HG02943 (cell line): Measurements from ENCODE around the gene RTTN.
A peak's percentile ranks its signal among the peaks of the same experiment; 100 is the strongest.
"Not testable (repeated sequence)": the region's sequence is repeated elsewhere in the genome, so short reads cannot be mapped to it uniquely, and the experiment has no call there.

Experiments used
- ATAC-seq: cut with Tn5 transposase; IDR thresholded peaks from one replicate; pipeline ENCODE4 v1.9.1; 2021; ENCODE audit warnings: mild to moderate bottlenecking, low read depth, moderate library complexity; ENCODE audit not compliant: unreplicated experiment

Gene RTTN

DNA sequence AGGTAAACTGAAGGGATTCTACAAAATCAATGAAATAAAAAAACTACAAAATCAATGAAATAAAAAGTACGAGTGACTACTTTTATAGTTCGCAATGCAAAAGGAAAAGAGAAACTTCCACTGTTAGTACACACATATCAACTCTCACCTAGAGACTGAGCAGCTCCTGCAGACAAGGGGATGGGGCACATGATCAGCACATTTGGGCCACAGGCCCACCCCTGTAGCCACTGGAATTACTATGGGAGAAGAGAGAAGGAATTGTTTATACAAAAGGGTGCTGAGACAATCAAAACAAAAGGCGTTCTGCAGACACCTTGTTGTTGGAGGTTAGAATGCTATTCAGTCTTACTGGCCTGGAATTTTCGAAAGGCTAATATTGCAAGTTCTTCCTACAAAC is 223.1 kb downstream of the RTTN start:
- ATAC-seq: no peak

DNA sequence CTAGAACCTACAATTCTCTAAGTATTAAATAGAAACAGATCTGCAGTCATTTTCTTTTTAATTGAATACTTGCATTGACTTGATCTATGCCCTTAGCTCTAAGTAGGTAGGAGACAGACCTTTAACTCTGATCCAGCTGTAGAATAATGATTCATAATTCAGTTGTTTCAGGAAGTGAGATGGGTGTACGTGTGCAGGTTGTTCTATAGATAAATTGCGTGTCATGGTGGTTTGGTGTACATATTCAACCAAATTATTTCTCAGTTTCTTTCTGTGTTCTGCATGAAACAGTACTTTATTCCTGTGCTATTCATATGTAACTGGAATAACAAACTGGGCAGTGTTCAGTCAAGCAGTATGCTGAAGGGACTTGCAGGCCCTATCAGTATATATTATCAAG is 223.5 kb downstream of the RTTN start:
- peak; percentile 61 for ATAC-seq

GRCh38 chr18:69980982-69981804 is 224.3 kb downstream of the RTTN start:
- ATAC-seq: peak; percentile 46

GRCh38 chr18:69980509-69980908 is 225.0 kb downstream of the RTTN start:
- no peak for ATAC-seq

DNA sequence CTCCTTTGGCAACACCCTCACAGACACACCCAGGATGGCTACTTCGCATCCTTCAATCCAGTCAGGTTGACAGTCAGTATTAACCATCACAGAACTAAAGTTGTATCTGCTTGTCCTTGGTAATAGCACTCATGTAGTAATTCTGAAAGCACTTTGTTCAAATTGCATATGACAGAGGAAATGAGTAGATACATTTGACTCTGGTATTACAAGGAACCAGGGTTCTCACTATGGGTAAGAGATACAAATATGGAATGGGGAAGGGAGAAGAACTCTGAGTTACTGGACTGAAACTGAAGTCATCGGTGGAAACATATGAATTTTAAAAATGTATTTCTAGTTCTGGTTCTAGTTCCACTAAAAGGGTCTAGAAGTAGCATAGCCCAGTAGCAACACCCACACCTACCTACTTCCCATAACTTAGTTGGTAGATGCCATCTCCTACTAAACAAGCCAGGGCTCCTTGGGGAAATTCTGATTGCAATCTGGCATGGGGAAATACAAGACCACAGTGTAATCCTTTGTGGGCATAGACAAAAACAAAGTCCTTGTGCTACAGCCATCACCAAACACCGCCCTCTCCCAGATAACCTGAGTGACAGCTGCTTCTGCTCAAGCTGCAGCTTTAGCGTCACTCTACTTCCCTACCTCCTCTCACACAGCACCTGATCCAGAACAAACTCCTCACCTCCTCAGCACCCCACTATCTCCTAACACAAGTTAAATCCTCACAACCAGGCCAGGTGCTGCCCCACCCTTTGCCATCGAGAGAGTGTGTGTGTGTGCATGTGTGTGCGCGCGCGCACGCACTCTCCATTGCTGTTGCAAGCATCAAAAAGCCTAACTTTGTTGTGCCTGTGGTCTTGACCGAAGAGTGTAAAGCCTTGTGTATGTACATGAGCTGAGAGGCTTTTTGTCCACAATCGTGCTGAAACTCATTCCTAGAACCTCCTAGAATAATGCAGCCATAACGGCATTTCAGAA is 226.5 kb downstream of the RTTN start:
- ATAC-seq: no peak

- not testable (repeated sequence) for ATAC-seq
These were observed 230.2 kb downstream of the RTTN start for GRCh38 chr18:69975294-69975693.

- no peak for ATAC-seq
These were observed 231.1 kb downstream of the RTTN start for GRCh38 chr18:69974365-69974764.

GRCh38 chr18:69969491-69969890 is 236.0 kb downstream of the RTTN start:
- no peak for ATAC-seq

DNA sequence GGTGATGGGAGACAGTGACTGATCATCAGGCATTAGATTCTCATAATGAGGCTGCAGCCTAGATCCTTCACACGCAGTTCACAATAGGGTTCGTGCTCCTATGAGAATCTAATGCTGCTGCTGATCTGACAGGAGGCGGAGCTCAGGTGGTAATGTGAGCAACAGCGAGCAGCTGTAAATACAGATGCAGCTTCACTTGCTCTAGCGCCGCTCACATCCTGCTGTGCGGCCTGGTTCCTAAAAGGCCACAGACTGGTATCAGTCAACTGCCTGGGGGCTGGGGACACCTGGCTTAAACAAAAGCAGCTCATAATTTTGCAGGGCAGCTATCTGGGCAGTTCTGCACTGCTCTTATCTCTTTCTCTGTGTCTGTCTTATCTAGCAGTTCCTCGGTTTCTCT is 237.4 kb downstream of the RTTN start:
- ATAC-seq: no peak

DNA sequence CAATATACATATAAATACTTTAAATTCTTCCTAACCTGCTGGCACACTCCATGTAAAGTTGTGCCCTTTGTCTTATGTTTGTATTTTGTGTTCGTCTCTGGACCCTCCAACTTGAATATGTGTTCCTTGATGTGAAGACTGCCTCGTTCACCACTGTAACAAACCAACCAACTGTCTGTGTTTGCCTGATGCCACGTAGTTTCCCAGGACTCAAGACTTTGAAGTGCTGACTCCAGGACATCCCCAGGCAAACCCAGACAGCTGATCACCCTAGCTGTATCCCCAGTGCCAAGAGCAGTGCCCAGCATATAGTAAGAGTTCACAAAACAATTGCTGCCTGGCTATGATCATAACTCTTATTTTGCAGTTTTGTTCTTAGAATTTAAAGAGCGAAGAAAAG is 242.3 kb downstream of the RTTN start:
- no peak for ATAC-seq

- ATAC-seq: no peak
These were observed 243.8 kb downstream of the RTTN start for GRCh38 chr18:69961718-69962117.

GRCh38 chr18:69958422-69958821 is 247.1 kb downstream of the RTTN start:
- ATAC-seq: no peak

GRCh38 chr18:69957747-69958146 is 247.7 kb downstream of the RTTN start:
- no peak for ATAC-seq

DNA sequence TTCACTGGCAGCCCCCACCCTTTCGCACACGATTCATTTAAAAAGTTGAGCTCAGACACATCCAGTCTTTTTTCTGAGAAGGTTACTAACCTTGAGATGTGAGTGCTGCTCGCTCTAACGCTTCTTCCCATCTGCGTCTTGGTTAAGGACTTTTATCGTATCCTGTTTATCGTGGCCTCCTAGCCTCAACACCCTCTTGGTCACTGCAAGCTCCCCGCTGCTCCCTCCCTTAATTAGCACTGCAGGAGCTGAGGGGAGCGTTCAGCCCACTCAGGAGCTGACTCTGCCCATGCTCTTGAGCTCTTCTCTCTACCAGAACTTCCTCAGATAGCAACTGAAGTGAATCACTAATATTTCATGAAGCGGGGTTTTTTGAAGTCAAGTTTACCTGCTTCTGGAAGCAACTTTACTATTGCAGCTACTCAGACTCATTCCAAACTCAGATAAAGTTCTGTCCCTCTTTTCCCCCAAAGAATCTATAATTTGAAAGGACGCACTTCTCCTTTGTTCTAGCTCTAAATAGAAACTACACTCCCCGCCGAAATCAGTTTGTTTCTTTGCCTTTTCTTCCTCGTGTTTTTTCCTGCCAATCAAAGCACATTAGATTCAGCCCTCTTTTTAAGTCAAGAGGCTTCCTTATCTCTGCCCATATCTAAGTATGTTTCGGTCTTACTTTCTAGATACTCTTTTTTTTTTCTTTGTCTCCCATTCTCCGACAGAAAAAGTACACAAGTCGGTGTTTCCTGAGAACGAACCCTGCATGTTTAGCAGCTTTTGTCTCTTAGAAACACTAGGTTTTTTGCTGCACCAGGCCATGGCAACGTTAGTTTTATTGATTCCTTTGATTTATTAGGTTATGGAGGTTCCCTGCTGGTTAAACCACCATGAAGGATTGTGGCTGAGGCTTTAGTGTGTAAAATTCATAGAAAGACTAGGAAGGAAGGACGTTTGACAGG is 248.5 kb downstream of the RTTN start:
- ATAC-seq: no peak

- peak; percentile 45 for ATAC-seq
These were observed 249.4 kb downstream of the RTTN start for GRCh38 chr18:69956057-69956456.

DNA sequence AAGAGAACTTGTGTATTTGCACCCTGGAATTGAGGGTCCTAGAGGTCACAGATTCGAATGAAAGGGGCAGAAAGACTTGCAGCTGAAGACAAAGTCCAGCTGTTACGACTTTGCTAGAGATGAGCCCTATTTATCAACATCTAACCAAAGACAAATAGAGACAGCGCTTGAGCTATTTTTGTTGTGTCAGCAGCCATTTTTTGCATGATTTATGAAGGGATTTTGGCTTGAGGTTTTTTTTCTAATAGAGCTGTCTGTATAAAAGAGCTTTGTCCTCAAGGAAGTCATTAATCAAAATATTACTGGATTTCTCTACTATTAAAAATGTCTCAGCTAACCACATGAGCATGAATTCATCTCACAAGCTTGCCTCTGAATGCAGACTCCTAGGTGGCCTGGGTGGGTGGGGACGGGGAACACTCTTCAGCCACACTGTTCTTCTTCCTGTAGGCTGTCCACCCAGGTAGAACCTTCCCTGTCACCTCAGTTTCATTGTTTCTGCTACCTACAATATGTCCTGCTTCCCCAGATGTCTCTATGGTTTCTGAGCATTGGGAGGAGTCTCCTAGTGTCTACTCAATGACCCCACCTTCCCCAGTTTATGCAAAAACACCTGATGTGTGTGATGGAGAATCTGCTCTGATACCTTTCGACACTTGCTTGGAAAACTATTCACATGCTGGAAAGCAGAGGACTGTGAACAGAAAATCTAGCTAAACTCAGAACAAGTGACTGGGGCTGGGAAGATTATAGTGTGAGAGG is 250.6 kb downstream of the RTTN start:
- ATAC-seq: no peak

DNA sequence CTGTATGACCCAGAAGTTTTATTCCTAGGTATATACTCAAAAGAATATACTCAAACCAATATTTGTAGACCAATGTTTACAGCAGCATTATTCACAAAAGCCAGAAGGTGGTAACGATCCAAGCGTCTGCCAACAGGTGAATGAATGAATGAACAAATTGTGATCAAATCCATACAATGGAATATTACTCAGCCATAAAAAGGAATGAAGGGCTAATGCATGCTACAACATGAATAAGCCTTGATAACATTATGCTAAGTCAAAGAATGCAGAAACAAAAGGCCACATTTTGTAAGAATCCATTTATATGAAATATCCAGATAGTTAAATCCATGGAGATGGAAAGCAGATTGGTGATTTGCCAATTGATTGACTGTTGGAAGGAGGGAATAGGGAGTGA is 252.3 kb downstream of the RTTN start:
- no peak for ATAC-seq
